GM18861 (cell line): Measurements from ENCODE around the gene CTPS2.

ENCODE experiments used
- ATAC-seq: cut with Tn5 transposase; IDR thresholded peaks from one replicate; pipeline ENCODE4 v1.9.1; 2021; ENCODE audit not compliant: unreplicated experiment

CTPS2 gene

DNA sequence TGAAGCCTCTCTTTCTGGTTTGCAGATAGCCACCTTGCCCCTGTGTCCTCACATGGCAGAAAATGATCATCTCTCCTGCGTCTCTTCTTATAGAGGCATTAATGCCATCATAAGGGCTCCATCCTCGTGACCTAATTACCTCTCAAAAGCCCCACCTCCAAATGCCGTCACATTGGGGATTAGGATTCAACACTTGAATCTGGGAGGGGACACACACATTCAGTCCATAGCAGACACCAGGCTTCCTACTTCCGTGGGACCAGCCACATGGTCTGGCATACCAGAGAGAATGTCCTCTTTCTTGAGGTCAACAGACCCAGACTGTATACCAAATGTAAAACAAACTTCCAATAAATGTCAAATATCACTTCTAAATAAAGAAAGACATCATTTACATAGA, 144.8 kb downstream of the CTPS2 start:
- ATAC-seq, result no peak

GRCh38 chrX:16566571-16566970, 145.9 kb downstream of the CTPS2 start:
- ATAC-seq, result no peak

DNA sequence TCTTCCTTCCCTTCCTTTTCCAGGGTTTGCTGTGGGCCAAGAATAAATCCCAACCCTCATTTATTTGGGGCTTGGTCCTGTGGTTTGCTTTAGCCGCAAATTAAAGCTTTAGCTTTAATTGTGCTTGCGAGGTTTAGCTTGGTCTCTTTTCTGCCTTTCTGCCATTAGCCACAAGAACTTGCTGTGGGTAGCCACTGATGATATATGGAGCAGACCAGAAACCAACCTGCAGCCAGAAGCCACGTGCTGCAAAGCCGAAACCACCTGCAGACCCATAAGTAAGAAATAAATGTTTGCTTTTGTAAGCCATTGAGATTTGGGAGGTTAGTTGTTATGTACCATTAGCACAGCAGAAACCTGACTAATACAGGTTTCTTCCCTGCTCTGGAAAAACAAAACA, 152.3 kb downstream of the CTPS2 start:
- no peak for ATAC-seq

DNA sequence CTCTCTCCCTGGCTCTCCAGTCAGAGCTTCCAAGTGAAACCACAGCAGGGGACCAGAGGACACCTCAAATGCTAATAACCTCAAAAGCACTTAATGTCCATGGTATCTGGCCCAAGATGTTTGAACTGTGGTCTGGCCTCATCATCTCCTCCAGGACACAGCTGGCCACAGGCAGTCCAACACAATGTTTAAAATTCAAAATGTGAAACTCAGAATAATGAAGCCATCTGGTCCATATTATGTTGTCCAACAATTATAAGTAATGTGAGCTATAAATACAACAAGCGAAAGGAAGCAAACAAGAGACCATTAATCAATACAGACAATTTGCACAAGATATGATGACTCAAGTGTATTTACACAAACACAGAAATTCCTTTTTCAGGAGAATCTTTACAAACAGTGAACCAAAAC, 153.3 kb downstream of the CTPS2 start:
- no peak for ATAC-seq

DNA sequence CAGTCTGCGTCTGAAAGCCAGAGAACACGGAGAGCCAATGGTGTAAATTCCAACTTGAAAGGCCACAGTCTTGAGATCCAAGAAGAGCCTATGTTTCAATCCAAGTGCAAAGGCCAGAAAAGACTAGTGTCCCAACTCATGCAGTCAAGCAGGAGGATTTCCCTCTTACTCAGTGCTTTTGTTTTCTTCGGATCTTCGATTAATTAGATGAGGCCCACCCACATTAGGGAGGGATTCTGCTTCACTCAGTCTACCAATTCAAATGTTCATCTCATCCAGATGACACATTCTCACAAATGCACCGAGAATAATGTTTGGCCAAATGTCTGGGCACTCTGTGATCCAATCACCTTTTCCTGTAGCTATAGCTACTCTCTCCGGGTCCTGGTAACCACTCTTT, 154.0 kb downstream of the CTPS2 start:
- no peak for ATAC-seq

GRCh38 chrX:16552546-16552945, 159.9 kb downstream of the CTPS2 start:
- no peak for ATAC-seq

GRCh38 chrX:16547644-16548043, 164.8 kb downstream of the CTPS2 start:
- ATAC-seq, result no peak

DNA sequence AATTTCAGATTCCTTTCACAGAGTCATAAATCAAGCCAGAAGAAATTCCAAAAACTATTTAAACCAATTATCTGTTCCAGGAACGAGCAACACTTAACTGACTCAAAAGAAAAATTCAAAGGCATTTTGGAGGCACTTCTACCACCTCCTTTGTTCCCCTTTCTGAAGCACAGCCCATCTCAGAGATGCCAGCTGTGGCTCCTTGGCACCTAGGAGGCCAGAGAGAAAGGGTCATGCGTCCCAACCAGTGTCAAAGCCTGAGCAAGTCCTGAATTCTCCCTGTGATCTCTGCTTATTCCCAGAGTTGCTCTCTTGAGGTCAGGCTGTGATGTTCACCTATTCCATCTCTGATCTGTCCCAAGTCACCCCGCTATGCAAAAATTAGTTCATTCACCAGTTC, 167.5 kb downstream of the CTPS2 start:
- no peak for ATAC-seq
